GM12878 (cell line): ENCODE data around the gene KIF9.

ENCODE experiments used
- GATAD2B ChIP-seq: fragments of 450-650 bp; conservative IDR thresholded peaks from 2 replicates; pipeline ENCODE4 v1.6.1; 2017; ENCODE audit warnings: low read depth, mild to moderate bottlenecking, moderate library complexity
- IRF4 ChIP-seq: IDR thresholded peaks from 2 replicates; pipeline ENCODE4 v1.6.1; 2011; ENCODE audit warnings: low read depth, low read length
- NFIC ChIP-seq: IDR thresholded peaks from 2 replicates; pipeline ENCODE4 v1.6.1; 2012; ENCODE audit warnings: low read depth, mild to moderate bottlenecking, inconsistent platforms, low read length, moderate library complexity
- POLR2A ChIP-seq: IDR thresholded peaks from 2 replicates; pipeline ENCODE4 v1.6.1; 2011; ENCODE audit warnings: low read depth, mild to moderate bottlenecking, low read length
- RCOR1 ChIP-seq: conservative IDR thresholded peaks from 2 replicates; pipeline ENCODE4 v1.6.1; 2012; ENCODE audit warnings: low read depth, low read length, improper control_type of control experiment
- RFX5 ChIP-seq: IDR thresholded peaks from 2 replicates; pipeline ENCODE4 v1.6.1; 2011; ENCODE audit warnings: low read depth, low read length, improper control_type of control experiment
- RUNX3 ChIP-seq: IDR thresholded peaks from 2 replicates; pipeline ENCODE4 v1.6.1; 2012; ENCODE audit warnings: low read length, inconsistent platforms
- TAF1 ChIP-seq: IDR thresholded peaks from 2 replicates; pipeline ENCODE4 v1.6.1; 2011; ENCODE audit warnings: mild to moderate bottlenecking, low read depth, low read length, borderline replicate concordance
- ZBTB33 ChIP-seq: fragments of 450-650 bp; IDR thresholded peaks from 2 replicates; pipeline ENCODE4 v1.6.1; 2017; ENCODE audit warnings: mild to moderate bottlenecking
- ZBTB4 ChIP-seq: fragments of 450-650 bp; formaldehyde crosslinking; IDR thresholded peaks from 2 replicates; pipeline ENCODE4 v1.4.0; 2022; ENCODE audit warnings: mild to moderate bottlenecking, moderate library complexity
- ZSCAN29 ChIP-seq: fragments of 450-650 bp; IDR thresholded peaks from 2 replicates; pipeline ENCODE4 v1.6.1; 2017; ENCODE audit warnings: mild to moderate bottlenecking, moderate library complexity
- TF ChIP-seq, protein P1 (sequence below), 3 experiments: IDR thresholded peaks in 2 of 3; conservative IDR thresholded peaks in 1 of 3; 2 replicates each; pipeline ENCODE4 v1.5.1; 2011; ENCODE audit warnings: low read depth in 3 of 3, low read length in 3 of 3, mild to moderate bottlenecking in 3 of 3, control low read depth in 2 of 3, moderate library complexity in 2 of 3, inconsistent platforms in 1 of 3, mixed read lengths in 1 of 3; ENCODE audit not compliant: control insufficient read depth in 2 of 3, insufficient read depth in 1 of 3; ENCODE audit errors: extremely low read depth in 1 of 3

DNA sequence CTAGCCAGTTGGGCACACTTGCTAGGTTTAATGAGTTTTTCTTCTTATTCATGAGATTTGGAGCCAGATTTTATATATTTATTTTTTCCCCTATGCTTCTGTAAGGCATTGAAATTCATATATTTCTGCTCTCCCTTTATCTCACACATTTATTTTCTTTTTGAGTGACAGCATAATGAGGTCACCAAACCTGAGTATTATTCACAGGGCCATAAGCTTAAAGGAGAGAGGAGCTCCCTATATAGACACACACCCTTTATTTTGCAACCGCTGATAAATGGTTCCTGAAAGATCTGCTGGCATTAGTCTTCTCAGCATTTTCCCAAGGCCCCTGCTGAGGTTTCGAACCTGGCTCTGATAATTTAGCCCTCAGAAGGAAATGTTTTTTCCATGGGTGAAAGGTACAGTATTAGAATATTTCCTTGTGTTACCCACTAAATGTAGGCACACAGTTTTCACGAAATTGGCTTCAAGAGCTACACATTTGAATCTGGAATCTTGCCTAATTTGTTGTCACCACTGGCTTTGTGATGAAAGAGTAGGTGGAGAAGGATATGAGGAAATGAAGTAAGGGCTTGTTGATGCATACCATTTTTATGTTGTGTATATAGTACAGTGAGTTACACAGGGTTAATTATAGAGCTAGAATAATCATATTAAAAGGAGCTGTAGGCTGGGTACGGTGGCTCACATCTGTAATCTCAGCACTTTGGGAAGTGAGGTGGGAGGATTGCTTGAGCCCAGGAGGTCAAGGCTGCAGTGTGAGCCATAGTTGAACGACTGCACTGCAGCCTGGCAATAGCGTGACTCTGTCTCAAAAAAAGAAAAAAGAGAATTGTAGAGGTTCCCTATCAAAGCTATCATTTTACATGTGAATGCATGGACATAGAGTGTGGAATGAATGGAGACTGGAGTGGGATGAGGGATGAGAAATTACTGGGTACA is 6.6 kb upstream of the KIF9 start:
- no peak for TF ChIP-seq TAF1
- TF ChIP-seq RFX5 = no peak
- no peak for TF ChIP-seq RUNX3
- TF ChIP-seq, protein P1, sequence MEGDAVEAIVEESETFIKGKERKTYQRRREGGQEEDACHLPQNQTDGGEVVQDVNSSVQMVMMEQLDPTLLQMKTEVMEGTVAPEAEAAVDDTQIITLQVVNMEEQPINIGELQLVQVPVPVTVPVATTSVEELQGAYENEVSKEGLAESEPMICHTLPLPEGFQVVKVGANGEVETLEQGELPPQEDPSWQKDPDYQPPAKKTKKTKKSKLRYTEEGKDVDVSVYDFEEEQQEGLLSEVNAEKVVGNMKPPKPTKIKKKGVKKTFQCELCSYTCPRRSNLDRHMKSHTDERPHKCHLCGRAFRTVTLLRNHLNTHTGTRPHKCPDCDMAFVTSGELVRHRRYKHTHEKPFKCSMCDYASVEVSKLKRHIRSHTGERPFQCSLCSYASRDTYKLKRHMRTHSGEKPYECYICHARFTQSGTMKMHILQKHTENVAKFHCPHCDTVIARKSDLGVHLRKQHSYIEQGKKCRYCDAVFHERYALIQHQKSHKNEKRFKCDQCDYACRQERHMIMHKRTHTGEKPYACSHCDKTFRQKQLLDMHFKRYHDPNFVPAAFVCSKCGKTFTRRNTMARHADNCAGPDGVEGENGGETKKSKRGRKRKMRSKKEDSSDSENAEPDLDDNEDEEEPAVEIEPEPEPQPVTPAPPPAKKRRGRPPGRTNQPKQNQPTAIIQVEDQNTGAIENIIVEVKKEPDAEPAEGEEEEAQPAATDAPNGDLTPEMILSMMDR (IDR thresholded peaks at IDR 0.05 in 2 of 3, conservative IDR thresholded peaks at IDR 0.05 in 1 of 3; ENCODE audit: control insufficient read depth in 2 of 3, extremely low read depth in 1 of 3, insufficient read depth in 1 of 3, low read depth in 3 of 3, low read length in 3 of 3) = no peak
- TF ChIP-seq ZBTB33 = no peak
- TF ChIP-seq NFIC = no peak
- TF ChIP-seq POLR2A = no peak
- TF ChIP-seq RCOR1 = no peak
- TF ChIP-seq ZBTB4 (CRISPR knock-in tag) = no peak
- no peak for TF ChIP-seq GATAD2B
- no peak for TF ChIP-seq ZSCAN29
- no peak for TF ChIP-seq IRF4
